ENCODE data around the gene LNP1.
"Not testable (repeated sequence)": the region's sequence is repeated elsewhere in the genome, so short reads cannot be mapped to it uniquely, and the experiment has no call there.

LNP1 gene

GRCh38 chr3:100470951-100471350 lies 69.6 kb downstream of the LNP1 start:
- ATAC-seq, result no peak
- TF ChIP-seq, protein P1, sequence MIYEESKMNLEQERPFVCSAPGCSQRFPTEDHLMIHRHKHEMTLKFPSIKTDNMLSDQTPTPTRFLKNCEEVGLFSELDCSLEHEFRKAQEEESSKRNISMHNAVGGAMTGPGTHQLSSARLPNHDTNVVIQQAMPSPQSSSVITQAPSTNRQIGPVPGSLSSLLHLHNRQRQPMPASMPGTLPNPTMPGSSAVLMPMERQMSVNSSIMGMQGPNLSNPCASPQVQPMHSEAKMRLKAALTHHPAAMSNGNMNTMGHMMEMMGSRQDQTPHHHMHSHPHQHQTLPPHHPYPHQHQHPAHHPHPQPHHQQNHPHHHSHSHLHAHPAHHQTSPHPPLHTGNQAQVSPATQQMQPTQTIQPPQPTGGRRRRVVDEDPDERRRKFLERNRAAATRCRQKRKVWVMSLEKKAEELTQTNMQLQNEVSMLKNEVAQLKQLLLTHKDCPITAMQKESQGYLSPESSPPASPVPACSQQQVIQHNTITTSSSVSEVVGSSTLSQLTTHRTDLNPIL (CRISPR knock-in tag; IDR thresholded peaks at IDR 0.05; ENCODE audit: low read depth), result no peak
- TF ChIP-seq, protein P2, sequence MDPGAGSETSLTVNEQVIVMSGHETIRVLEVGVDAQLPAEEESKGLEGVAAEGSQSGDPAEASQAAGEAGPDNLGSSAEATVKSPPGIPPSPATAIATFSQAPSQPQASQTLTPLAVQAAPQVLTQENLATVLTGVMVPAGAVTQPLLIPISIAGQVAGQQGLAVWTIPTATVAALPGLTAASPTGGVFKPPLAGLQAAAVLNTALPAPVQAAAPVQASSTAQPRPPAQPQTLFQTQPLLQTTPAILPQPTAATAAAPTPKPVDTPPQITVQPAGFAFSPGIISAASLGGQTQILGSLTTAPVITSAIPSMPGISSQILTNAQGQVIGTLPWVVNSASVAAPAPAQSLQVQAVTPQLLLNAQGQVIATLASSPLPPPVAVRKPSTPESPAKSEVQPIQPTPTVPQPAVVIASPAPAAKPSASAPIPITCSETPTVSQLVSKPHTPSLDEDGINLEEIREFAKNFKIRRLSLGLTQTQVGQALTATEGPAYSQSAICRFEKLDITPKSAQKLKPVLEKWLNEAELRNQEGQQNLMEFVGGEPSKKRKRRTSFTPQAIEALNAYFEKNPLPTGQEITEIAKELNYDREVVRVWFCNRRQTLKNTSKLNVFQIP (CRISPR knock-in tag; IDR thresholded peaks at IDR 0.05; ENCODE audit: borderline replicate concordance, low read depth), result no peak
- TF ChIP-seq TCF4 (CRISPR knock-in tag; IDR thresholded peaks at IDR 0.05; ENCODE audit: borderline replicate concordance) (no peak), TOX (CRISPR knock-in tag; IDR thresholded peaks at IDR 0.05; ENCODE audit: borderline replicate concordance) (no peak), GLIS3 (CRISPR knock-in tag; IDR thresholded peaks at IDR 0.05) (no peak), ISL1 (CRISPR knock-in tag; IDR thresholded peaks at IDR 0.05) (no peak), BACH2 (CRISPR knock-in tag; IDR thresholded peaks at IDR 0.05; ENCODE audit: borderline replicate concordance) (no peak), ZNF8 (CRISPR knock-in tag; IDR thresholded peaks at IDR 0.05) (no peak), CSRNP3 (CRISPR knock-in tag; IDR thresholded peaks at IDR 0.05) (no peak), ZNF70 (CRISPR knock-in tag; IDR thresholded peaks at IDR 0.05) (no peak), CSDC2 (CRISPR knock-in tag; IDR thresholded peaks at IDR 0.05) (no peak), ZFP30 (CRISPR knock-in tag; IDR thresholded peaks at IDR 0.05) (no peak), ZNF565 (CRISPR knock-in tag; conservative IDR thresholded peaks at IDR 0.05; ENCODE audit: low read depth) (no peak), RARB (CRISPR knock-in tag; IDR thresholded peaks at IDR 0.05) (no peak), PATZ1 (CRISPR knock-in tag; IDR thresholded peaks at IDR 0.05; ENCODE audit: borderline replicate concordance) (no peak), ZFP3 (CRISPR knock-in tag; IDR thresholded peaks at IDR 0.05) (no peak), OSR1 (CRISPR knock-in tag; IDR thresholded peaks at IDR 0.05) (no peak), ESRRG (CRISPR knock-in tag; IDR thresholded peaks at IDR 0.05) (no peak)
- TF ChIP-seq, protein P3, sequence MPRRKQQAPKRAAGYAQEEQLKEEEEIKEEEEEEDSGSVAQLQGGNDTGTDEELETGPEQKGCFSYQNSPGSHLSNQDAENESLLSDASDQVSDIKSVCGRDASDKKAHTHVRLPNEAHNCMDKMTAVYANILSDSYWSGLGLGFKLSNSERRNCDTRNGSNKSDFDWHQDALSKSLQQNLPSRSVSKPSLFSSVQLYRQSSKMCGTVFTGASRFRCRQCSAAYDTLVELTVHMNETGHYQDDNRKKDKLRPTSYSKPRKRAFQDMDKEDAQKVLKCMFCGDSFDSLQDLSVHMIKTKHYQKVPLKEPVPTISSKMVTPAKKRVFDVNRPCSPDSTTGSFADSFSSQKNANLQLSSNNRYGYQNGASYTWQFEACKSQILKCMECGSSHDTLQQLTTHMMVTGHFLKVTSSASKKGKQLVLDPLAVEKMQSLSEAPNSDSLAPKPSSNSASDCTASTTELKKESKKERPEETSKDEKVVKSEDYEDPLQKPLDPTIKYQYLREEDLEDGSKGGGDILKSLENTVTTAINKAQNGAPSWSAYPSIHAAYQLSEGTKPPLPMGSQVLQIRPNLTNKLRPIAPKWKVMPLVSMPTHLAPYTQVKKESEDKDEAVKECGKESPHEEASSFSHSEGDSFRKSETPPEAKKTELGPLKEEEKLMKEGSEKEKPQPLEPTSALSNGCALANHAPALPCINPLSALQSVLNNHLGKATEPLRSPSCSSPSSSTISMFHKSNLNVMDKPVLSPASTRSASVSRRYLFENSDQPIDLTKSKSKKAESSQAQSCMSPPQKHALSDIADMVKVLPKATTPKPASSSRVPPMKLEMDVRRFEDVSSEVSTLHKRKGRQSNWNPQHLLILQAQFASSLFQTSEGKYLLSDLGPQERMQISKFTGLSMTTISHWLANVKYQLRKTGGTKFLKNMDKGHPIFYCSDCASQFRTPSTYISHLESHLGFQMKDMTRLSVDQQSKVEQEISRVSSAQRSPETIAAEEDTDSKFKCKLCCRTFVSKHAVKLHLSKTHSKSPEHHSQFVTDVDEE (CRISPR knock-in tag; IDR thresholded peaks at IDR 0.05), result no peak

GRCh38 chr3:100471444-100471843 lies 70.1 kb downstream of the LNP1 start:
- no peak for TF ChIP-seq ISL1 (CRISPR knock-in tag; IDR thresholded peaks at IDR 0.05)
- no peak for TF ChIP-seq OSR1 (CRISPR knock-in tag; IDR thresholded peaks at IDR 0.05)
- no peak for TF ChIP-seq ZNF70 (CRISPR knock-in tag; IDR thresholded peaks at IDR 0.05)
- TF ChIP-seq CSRNP3 (CRISPR knock-in tag; IDR thresholded peaks at IDR 0.05), result no peak
- TF ChIP-seq ZNF8 (CRISPR knock-in tag; IDR thresholded peaks at IDR 0.05), result no peak
- no peak for TF ChIP-seq TOX (CRISPR knock-in tag; IDR thresholded peaks at IDR 0.05; ENCODE audit: borderline replicate concordance)
- TF ChIP-seq ZFP30 (CRISPR knock-in tag; IDR thresholded peaks at IDR 0.05), result no peak
- no peak for TF ChIP-seq CSDC2 (CRISPR knock-in tag; IDR thresholded peaks at IDR 0.05)
- TF ChIP-seq, protein P1 (CRISPR knock-in tag; IDR thresholded peaks at IDR 0.05; ENCODE audit: low read depth), result no peak
- no peak for TF ChIP-seq PPARA (CRISPR knock-in tag; IDR thresholded peaks at IDR 0.05; ENCODE audit: borderline replicate concordance)
- TF ChIP-seq, protein P3 (CRISPR knock-in tag; IDR thresholded peaks at IDR 0.05), result no peak
- no peak for TF ChIP-seq RARB (CRISPR knock-in tag; IDR thresholded peaks at IDR 0.05)
- no peak for TF ChIP-seq TCF4 (CRISPR knock-in tag; IDR thresholded peaks at IDR 0.05; ENCODE audit: borderline replicate concordance)
- TF ChIP-seq ESRRG (CRISPR knock-in tag; IDR thresholded peaks at IDR 0.05), result no peak
- ATAC-seq, result no peak

- ATAC-seq, result not testable (repeated sequence)
Observed at GRCh38 chr3:100477851-100478360, 76.6 kb downstream of the LNP1 start.

- ATAC-seq, result not testable (repeated sequence)
Observed at GRCh38 chr3:100478521-100478920, 77.2 kb downstream of the LNP1 start.

Measured in SK-N-SH treated with all-trans-retinoic acid at 6 μM for 48 hours (cell line).